H9 (cell line): Measurements from ENCODE around the gene DCLK2. TPM values are rescaled to one million over a fixed set of nuclear protein-coding genes. Genes with fewer than 3 reads are reported as not detected.

ENCODE experiments used
- DNase-seq: peaks from one replicate; pipeline ENCODE4 v3.0.0-alpha.2; 2017
- H2AFZ ChIP-seq: one replicate; pipeline ENCODE4 v1.6.1; 2013; ENCODE audit warnings: mild to moderate bottlenecking, low read length, control low read depth, moderate library complexity
- H2AK5ac ChIP-seq: 2 replicates; pipeline ENCODE4 v1.6.1; 2013; ENCODE audit warnings: low read length, control low read depth, mixed read lengths; ENCODE audit not compliant: insufficient read length
- H2BK120ac ChIP-seq: one replicate; pipeline ENCODE4 v1.6.1; 2013; ENCODE audit warnings: low read depth, mild to moderate bottlenecking, low read length, control low read depth, inconsistent platforms; ENCODE audit not compliant: poor library complexity, severe bottlenecking
- H2BK12ac ChIP-seq: 2 replicates; pipeline ENCODE4 v1.6.1; 2013; ENCODE audit warnings: low read length, control low read depth, mixed read lengths, low read depth; ENCODE audit not compliant: insufficient read length
- H2BK15ac ChIP-seq: 2 replicates; pipeline ENCODE4 v1.6.1; 2013; ENCODE audit warnings: low read depth, low read length, control low read depth
- H2BK20ac ChIP-seq: one replicate; pipeline ENCODE4 v1.6.1; 2013; ENCODE audit warnings: low read depth, mild to moderate bottlenecking, low read length, control low read depth, inconsistent platforms; ENCODE audit not compliant: poor library complexity, severe bottlenecking
- H2BK5ac ChIP-seq: 2 replicates; pipeline ENCODE4 v1.6.1; 2013; ENCODE audit warnings: low read length, control low read depth, mixed read lengths; ENCODE audit not compliant: insufficient read length
- H3K14ac ChIP-seq: 2 replicates; pipeline ENCODE4 v1.6.1; 2013; ENCODE audit warnings: low read length, control low read depth; ENCODE audit not compliant: insufficient read depth
- H3K18ac ChIP-seq: 2 replicates; pipeline ENCODE4 v1.6.1; 2013; ENCODE audit warnings: low read depth, mild to moderate bottlenecking, mixed read lengths, low read length, control low read depth; ENCODE audit not compliant: insufficient read length
- H3K23ac ChIP-seq: 2 replicates; pipeline ENCODE4 v1.6.1; 2013; ENCODE audit warnings: low read length, control low read depth, mixed read lengths, low read depth; ENCODE audit not compliant: insufficient read length
- H3K23me2 ChIP-seq: 2 replicates; pipeline ENCODE4 v1.6.1; 2013; ENCODE audit warnings: low read depth, mild to moderate bottlenecking, mixed read lengths, low read length, control low read depth; ENCODE audit not compliant: insufficient read length, poor library complexity, severe bottlenecking
- H3K27ac ChIP-seq: 2 replicates; pipeline ENCODE4 v1.5.1; 2013; ENCODE audit warnings: low read length, control low read depth, mixed read lengths, low read depth; ENCODE audit not compliant: insufficient read length
- H3K27me3 ChIP-seq: 2 replicates; pipeline ENCODE4 v1.6.1; 2013; ENCODE audit warnings: low read length, control low read depth, inconsistent platforms; ENCODE audit not compliant: insufficient read depth
- H3K4ac ChIP-seq: 2 replicates; pipeline ENCODE4 v1.6.1; 2013; ENCODE audit warnings: low read depth, mild to moderate bottlenecking, control low read depth, inconsistent platforms, low read length, moderate library complexity
- H3K4me1 ChIP-seq: 2 replicates; pipeline ENCODE4 v1.6.1; 2013; ENCODE audit warnings: low read length, control low read depth, inconsistent platforms; ENCODE audit not compliant: insufficient read depth
- H3K4me2 ChIP-seq: 2 replicates; pipeline ENCODE4 v1.6.1; 2013; ENCODE audit warnings: low read length, control low read depth, mixed read lengths; ENCODE audit not compliant: insufficient read length, insufficient read depth
- H3K56ac ChIP-seq: 2 replicates; pipeline ENCODE4 v1.6.1; 2013; ENCODE audit warnings: low read depth, mild to moderate bottlenecking, mixed read lengths, low read length, control low read depth; ENCODE audit not compliant: insufficient read length
- H3K79me1 ChIP-seq: 2 replicates; pipeline ENCODE4 v1.6.1; 2013; ENCODE audit warnings: low read depth, mild to moderate bottlenecking, moderate library complexity, low read length, control low read depth, inconsistent platforms; ENCODE audit not compliant: insufficient read depth, poor library complexity, severe bottlenecking
- H3K79me2 ChIP-seq: 2 replicates; pipeline ENCODE4 v1.6.1; 2013; ENCODE audit warnings: low read length, control low read depth, inconsistent platforms; ENCODE audit not compliant: insufficient read depth
- H3K9ac ChIP-seq: 2 replicates; pipeline ENCODE4 v1.6.1; 2013; ENCODE audit warnings: low read length, control low read depth, mixed read lengths; ENCODE audit not compliant: insufficient read length; ENCODE audit errors: extremely low read depth
- H3K9me3 ChIP-seq: one replicate; pipeline ENCODE4 v1.6.1; 2013; ENCODE audit warnings: low read depth, low read length, inconsistent platforms; ENCODE audit not compliant: control insufficient read depth
- H3T11ph ChIP-seq: one replicate; pipeline ENCODE4 v1.6.1; 2013; ENCODE audit warnings: mild to moderate bottlenecking, low read length, control low read depth, inconsistent platforms
- H4K20me1 ChIP-seq: one replicate; pipeline ENCODE4 v1.6.1; 2013; ENCODE audit not compliant: control insufficient read depth, insufficient read length, insufficient read depth
- H4K5ac ChIP-seq: 2 replicates; pipeline ENCODE4 v1.6.1; 2013; ENCODE audit warnings: low read depth, mild to moderate bottlenecking, mixed read lengths, low read length, control low read depth; ENCODE audit not compliant: insufficient read length
- H4K8ac ChIP-seq: replicated peaks from 2 replicates; pipeline ENCODE4 v1.6.1; 2013; ENCODE audit warnings: low read length, control low read depth, mixed read lengths, low read depth; ENCODE audit not compliant: insufficient read length
- H4K91ac ChIP-seq: 2 replicates; pipeline ENCODE4 v1.6.1; 2013; ENCODE audit warnings: low read depth, mild to moderate bottlenecking, moderate library complexity, mixed read lengths, low read length, control low read depth; ENCODE audit not compliant: insufficient read length
- H3K27ac Mint-ChIP-seq, 3 experiments: 2 replicates in 2 of 3; 3 replicates in 1 of 3; pipeline ENCODE4 v1.8.0; 2020 to 2021; ENCODE audit warnings: mixed read lengths in 3 of 3, mild to moderate bottlenecking in 1 of 3, moderate library complexity in 1 of 3
- H3K27me3 Mint-ChIP-seq: 2 replicates; pipeline ENCODE4 v1.8.0; 2021; ENCODE audit warnings: low read depth, mild to moderate bottlenecking, moderate library complexity, mixed read lengths
- H3K36me3 Mint-ChIP-seq, 3 experiments: 2 replicates in 2 of 3; 3 replicates in 1 of 3; pipeline ENCODE4 v1.8.0; 2020 to 2021; ENCODE audit warnings: low read depth in 3 of 3, mixed read lengths in 3 of 3; ENCODE audit not compliant: insufficient read depth in 1 of 3
- H3K4me1 Mint-ChIP-seq, 2 experiments: 2 replicates each; pipeline ENCODE4 v1.8.0; 2020; ENCODE audit warnings: mixed read lengths in 2 of 2
- H3K4me3 Mint-ChIP-seq, 2 experiments: 2 replicates in 1 of 2; 3 replicates in 1 of 2; pipeline ENCODE4 v1.8.0; 2020 to 2021; ENCODE audit warnings: mild to moderate bottlenecking in 2 of 2, mixed read lengths in 2 of 2, moderate library complexity in 1 of 2
- H3K9me3 Mint-ChIP-seq, 2 experiments: 2 replicates in 1 of 2; 3 replicates in 1 of 2; pipeline ENCODE4 v1.8.0; 2020; ENCODE audit warnings: mild to moderate bottlenecking in 2 of 2, mixed read lengths in 2 of 2, moderate library complexity in 1 of 2
- total RNA-seq: library from RNA; stranded (reverse); gene quantifications from 2 replicates; pipeline ENCODE4 v1.2.1, GENCODE V29; 2021
- TF ChIP-seq, protein P1 (sequence below): fragments of 200-600 bp; sonication (generic); conservative IDR thresholded peaks from 3 replicates; pipeline ENCODE4 v1.8.0; 2021; ENCODE audit warnings: antibody characterized with exemption, mild to moderate bottlenecking

DCLK2 gene
- total RNA-seq, 1 experiment from 2014 or later = 0.33 TPM

DNA sequence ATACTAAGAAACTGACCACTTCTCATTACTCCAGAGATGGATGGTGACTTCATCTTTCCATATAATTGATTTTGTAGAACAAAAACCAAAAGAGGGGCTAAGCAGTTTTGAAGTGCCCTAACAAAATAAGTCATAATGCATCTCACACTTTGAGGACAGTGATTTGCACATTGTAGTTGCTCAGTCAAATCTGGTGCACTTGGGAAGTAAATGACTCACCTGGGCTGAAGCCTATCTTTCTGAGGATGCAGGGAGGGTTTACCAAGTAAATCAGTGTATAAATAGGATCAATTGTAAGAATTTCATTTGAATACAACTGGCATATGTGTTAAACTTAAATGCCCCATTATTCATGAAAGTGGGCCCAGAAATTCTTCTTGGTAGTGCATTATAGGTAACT, 134.2 kb downstream of the DCLK2 start:
- H3K79me1 ChIP-seq = no peaks in the 10 kb centered on the region
- no peak overlapping the region for H2BK15ac ChIP-seq
- no peak overlapping the region for H3K9ac ChIP-seq
- no peak overlapping the region for H2AK5ac ChIP-seq
- H4K91ac ChIP-seq = no peak overlapping the region
- no peaks in the 10 kb centered on the region for H4K20me1 ChIP-seq
- H3K27me3 ChIP-seq = no peaks in the 10 kb centered on the region; the same call in 1 of the 2 replicates
- no peak overlapping the region for H3T11ph ChIP-seq
- no peaks in the 10 kb centered on the region for H3K23me2 ChIP-seq
- no peak overlapping the region for H3K18ac ChIP-seq
- H2BK12ac ChIP-seq = no peak overlapping the region
- Mint-ChIP-seq H3K36me3 (no peaks in the 10 kb centered on the region), H3K27ac (no peak overlapping the region), H3K9me3 (no peaks in the 10 kb centered on the region), H3K27me3 (no peaks in the 10 kb centered on the region; the same call in 1 of the 2 replicates), H3K4me1 (peaks cover 8 to 14% of the 10 kb centered on the region in 2 experiments), H3K4me3 (no peak overlapping the region)
- H3K27ac ChIP-seq = no peak overlapping the region
- no peak overlapping the region for H3K4ac ChIP-seq
- no peak overlapping the region for H3K56ac ChIP-seq
- no peak overlapping the region for H2BK5ac ChIP-seq
- H3K23ac ChIP-seq = no peak overlapping the region
- H2BK120ac ChIP-seq = no peak overlapping the region
- H2BK20ac ChIP-seq = no peak overlapping the region
- no peaks in the 10 kb centered on the region for H3K79me2 ChIP-seq
- peaks cover 6% of the 10 kb centered on the region; the same call in 1 of the 2 replicates for H3K4me1 ChIP-seq
- H4K5ac ChIP-seq = no peak overlapping the region
- no peak overlapping the region for H3K4me2 ChIP-seq
- no peak for DNase-seq
- H3K9me3 ChIP-seq = no peaks in the 10 kb centered on the region
- H2AFZ ChIP-seq = no peak overlapping the region
- TF ChIP-seq, protein P1, sequence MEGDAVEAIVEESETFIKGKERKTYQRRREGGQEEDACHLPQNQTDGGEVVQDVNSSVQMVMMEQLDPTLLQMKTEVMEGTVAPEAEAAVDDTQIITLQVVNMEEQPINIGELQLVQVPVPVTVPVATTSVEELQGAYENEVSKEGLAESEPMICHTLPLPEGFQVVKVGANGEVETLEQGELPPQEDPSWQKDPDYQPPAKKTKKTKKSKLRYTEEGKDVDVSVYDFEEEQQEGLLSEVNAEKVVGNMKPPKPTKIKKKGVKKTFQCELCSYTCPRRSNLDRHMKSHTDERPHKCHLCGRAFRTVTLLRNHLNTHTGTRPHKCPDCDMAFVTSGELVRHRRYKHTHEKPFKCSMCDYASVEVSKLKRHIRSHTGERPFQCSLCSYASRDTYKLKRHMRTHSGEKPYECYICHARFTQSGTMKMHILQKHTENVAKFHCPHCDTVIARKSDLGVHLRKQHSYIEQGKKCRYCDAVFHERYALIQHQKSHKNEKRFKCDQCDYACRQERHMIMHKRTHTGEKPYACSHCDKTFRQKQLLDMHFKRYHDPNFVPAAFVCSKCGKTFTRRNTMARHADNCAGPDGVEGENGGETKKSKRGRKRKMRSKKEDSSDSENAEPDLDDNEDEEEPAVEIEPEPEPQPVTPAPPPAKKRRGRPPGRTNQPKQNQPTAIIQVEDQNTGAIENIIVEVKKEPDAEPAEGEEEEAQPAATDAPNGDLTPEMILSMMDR = no peak
- H4K8ac ChIP-seq = no peak overlapping the region
- H3K14ac ChIP-seq = no peak overlapping the region
